Measurements from ENCODE around the gene ZNF48.
A peak's percentile ranks its signal among the peaks of the same experiment; 100 is the strongest.

ZNF48 gene

GRCh38 chr16:30444231-30445148 lies 49.3 kb downstream of the ZNF48 start:
- no peak for DNase-seq

GRCh38 chr16:30445149-30445407 lies 49.9 kb downstream of the ZNF48 start:
- no peak for DNase-seq

- DNase-seq = peak; percentile 81 to 82
Measured at GRCh38 chr16:30445408-30446202, 50.4 kb downstream of the ZNF48 start, which contains the start of gene SEPHS2. Gene SEPHS2 (minus strand): TSS chr16:30445874. CDS start chr16:30445727, 147 bp downstream.

GRCh38 chr16:30446203-30446595 lies 51.0 kb downstream of the ZNF48 start:
- DNase-seq = no peak

- no peak for DNase-seq
Measured at GRCh38 chr16:30447512-30448226, 52.4 kb downstream of the ZNF48 start.

- no peak for DNase-seq
Measured at GRCh38 chr16:30449116-30449435, 53.9 kb downstream of the ZNF48 start.
